HT-29 (cell line): ENCODE measurements around the gene PRMT7. TPM values are rescaled to one million over a fixed set of nuclear protein-coding genes. Genes with fewer than 3 reads are reported as not detected.

Experiments used
- DNase-seq: peaks from one replicate; pipeline ENCODE4 v3.0.0-alpha.2; 2015; ENCODE audit warnings: low spot score
- small RNA-seq: library from RNA; depleted of rRNA; stranded (forward); fragments of <200 nt; gene quantifications from one replicate; pipeline ENCODE3, GENCODE V24; 2014
- total RNA-seq: library from RNA; depleted of rRNA; stranded (reverse); fragments of >200 nt; shearing (Covaris generic); gene quantifications from 2 replicates; pipeline ENCODE4 v1.2.3, GENCODE V29; 2014; rRNA removed

Gene PRMT7
- total RNA-seq, 1 experiment from 2014 or later = 50.6 TPM

- DNase-seq = no peak
Observed at GRCh38 chr16:68395167-68395786, 84.5 kb downstream of the PRMT7 start.

- DNase-seq = no peak
Observed at GRCh38 chr16:68395815-68396214, 85.0 kb downstream of the PRMT7 start.

- peak; percentile 75 for DNase-seq
Observed at GRCh38 chr16:68396481-68396880, 85.7 kb downstream of the PRMT7 start.

GRCh38 chr16:68397710-68398201, 86.9 kb downstream of the PRMT7 start:
- no peak for DNase-seq

- DNase-seq = no peak
Observed at GRCh38 chr16:68399456-68399855, 88.6 kb downstream of the PRMT7 start.

- no peak for DNase-seq
Observed at GRCh38 chr16:68400083-68400923, 89.5 kb downstream of the PRMT7 start.

GRCh38 chr16:68400924-68401460, 90.2 kb downstream of the PRMT7 start:
- DNase-seq = no peak

GRCh38 chr16:68401871-68402747, 91.3 kb downstream of the PRMT7 start:
- DNase-seq = no peak

GRCh38 chr16:68402748-68403040, 91.9 kb downstream of the PRMT7 start:
- no peak for DNase-seq

- no peak for DNase-seq
Observed at GRCh38 chr16:68403177-68403576, 92.4 kb downstream of the PRMT7 start.

- DNase-seq = no peak
Observed at GRCh38 chr16:68403704-68404103, 92.9 kb downstream of the PRMT7 start.

GRCh38 chr16:68404736-68405345, 94.0 kb downstream of the PRMT7 start:
- no peak for DNase-seq

GRCh38 chr16:68406458-68407152, 95.8 kb downstream of the PRMT7 start:
- DNase-seq = peak; percentile 16

Small RNAs within 50 kb of the gene (small RNA-seq; reads per million reads assigned to genes)
- gene RNU4-30P = not detected
- gene RNU6-1262P = not detected

Other genes starting within 250 kb of the PRMT7 start
- 20.4 and 20.8 TPM in 2 replicates for gene NFATC3, start 225.6 kb upstream of the PRMT7 start, total RNA-seq
- 104 and 122 TPM in 2 replicates for gene ESRP2, start 74.9 kb upstream of the PRMT7 start, total RNA-seq
- gene PLA2G15, start 65.6 kb upstream of the PRMT7 start, total RNA-seq = 15.9 and 18.6 TPM in 2 replicates
- 43.2 and 53.7 TPM in 2 replicates for gene SLC7A6, start 46.5 kb upstream of the PRMT7 start, total RNA-seq
- 15.0 and 22.2 TPM in 2 replicates for gene SLC7A6OS, start 73 bp upstream of the PRMT7 start, total RNA-seq
- 45.7 and 50.7 TPM in 2 replicates for gene SMPD3, start 137.5 kb downstream of the PRMT7 start, total RNA-seq
- gene ZFP90, start 228.3 kb downstream of the PRMT7 start, total RNA-seq = 8.3 and 9.3 TPM in 2 replicates